CD4-positive, alpha-beta T cell (primary cell): ENCODE measurements around the gene ARPC1A. TPM values are rescaled to one million over a fixed set of nuclear protein-coding genes. Genes with fewer than 3 reads are reported as not detected.

Source experiments
- ATAC-seq: fragments of 200-7000 bp; cut with Tn5 transposase; one replicate; pipeline ENCODE4 v1.10.0; 2022; ENCODE audit warnings: mild to moderate bottlenecking; ENCODE audit not compliant: poor library complexity
- CTCF ChIA-PET: fragments of 350-600 bp; sonication (Branson Sonifier 250); formaldehyde crosslinking; loops from one replicate; lab custom pipeline; 2021; ENCODE audit warnings: antibody characterized with exemption, inconsistent platforms; lab: Charles Lee
- POLR2A ChIA-PET: fragments of 350-600 bp; sonication (Branson Sonifier 250); formaldehyde crosslinking; loops from one replicate; lab custom pipeline; 2021; ENCODE audit warnings: antibody characterized with exemption, inconsistent platforms; lab: Charles Lee
- DNase-seq, 14 experiments: peaks; one replicate each; pipeline ENCODE4 v3.0.0-alpha.2; 2013 to 2020; ENCODE audit warnings: mixed read lengths in 2 of 14
- H3K27ac ChIP-seq, 2 donors: one replicate each; pipeline versions ENCODE4 v1.5.1 to v1.7.0; 2013; ENCODE audit warnings: low read length in 2 of 2, low read depth in 1 of 2, mild to moderate bottlenecking in 1 of 2
- H3K27me3 ChIP-seq, 2 experiments: 1 replicate in 1 of 2; 2 replicates in 1 of 2; pipeline versions ENCODE4 v1.6.1 to v1.7.0; 2013; ENCODE audit warnings: low read length in 2 of 2, control low read depth in 1 of 2, mild to moderate bottlenecking in 1 of 2, moderate library complexity in 1 of 2; ENCODE audit not compliant: insufficient read depth in 2 of 2, control insufficient read depth in 1 of 2
- H3K36me3 ChIP-seq: one replicate; pipeline ENCODE4 v1.6.1; 2013; ENCODE audit warnings: low read length, control low read depth; ENCODE audit not compliant: insufficient read depth
- H3K4me1 ChIP-seq: one replicate; pipeline ENCODE4 v1.6.1; 2013; ENCODE audit warnings: low read length, control low read depth; ENCODE audit not compliant: insufficient read depth
- H3K4me3 ChIP-seq: one replicate; pipeline ENCODE4 v1.5.1; 2013; ENCODE audit warnings: mild to moderate bottlenecking, low read length, moderate library complexity
- H3K9me3 ChIP-seq, 2 experiments: 1 replicate in 1 of 2; 2 replicates in 1 of 2; pipeline versions ENCODE4 v1.6.1 to v1.7.0; 2013; ENCODE audit warnings: low read length in 2 of 2, mild to moderate bottlenecking in 2 of 2, control low read depth in 1 of 2, moderate library complexity in 1 of 2; ENCODE audit not compliant: control insufficient read depth in 1 of 2, insufficient read depth in 1 of 2
- H3K27ac Mint-ChIP-seq: one replicate; pipeline ENCODE4 v1.8.0; 2020; ENCODE audit warnings: mixed read lengths
- H3K27me3 Mint-ChIP-seq: one replicate; pipeline ENCODE4 v1.8.0; 2021; ENCODE audit warnings: mixed read lengths
- H3K36me3 Mint-ChIP-seq: one replicate; pipeline ENCODE4 v1.8.0; 2021; ENCODE audit warnings: low read depth, mixed read lengths
- H3K4me1 Mint-ChIP-seq: one replicate; pipeline ENCODE4 v1.8.0; 2021; ENCODE audit warnings: low read depth, mixed read lengths
- H3K4me3 Mint-ChIP-seq: one replicate; pipeline ENCODE4 v1.8.0; 2020; ENCODE audit warnings: mild to moderate bottlenecking, mixed read lengths
- H3K9me3 Mint-ChIP-seq: one replicate; pipeline ENCODE4 v1.8.0; 2020; ENCODE audit warnings: mixed read lengths
- intact Hi-C, 2 experiments: fragments of 100-400 bp; cut with DNase I in 1 of 2; cut with micrococcal nuclease in 1 of 2; formaldehyde crosslinking; loops; one replicate each; pipeline versions ENCODE4 v1.15.1 to v1.9.0; 2023 to 2025; cut with DNase I, micrococcal nuclease
- total RNA-seq, 174 experiments: library from RNA in 2 of 174; stranded (reverse) in 2 of 174; gene quantifications; one replicate each; pipeline ENCODE4 v1.2.3 and lab custom pipeline; 2021 to 2026
- TF ChIP-seq, protein P1 (sequence below): fragments of 200-600 bp; IDR thresholded peaks from one replicate; pipeline ENCODE4 v1.8.0; 2022; ENCODE audit warnings: antibody characterized with exemption, mild to moderate bottlenecking

ARPC1A gene
- total RNA-seq, 2 experiments from 2014 or later, result 25.3 to 30.4 TPM

DNA sequence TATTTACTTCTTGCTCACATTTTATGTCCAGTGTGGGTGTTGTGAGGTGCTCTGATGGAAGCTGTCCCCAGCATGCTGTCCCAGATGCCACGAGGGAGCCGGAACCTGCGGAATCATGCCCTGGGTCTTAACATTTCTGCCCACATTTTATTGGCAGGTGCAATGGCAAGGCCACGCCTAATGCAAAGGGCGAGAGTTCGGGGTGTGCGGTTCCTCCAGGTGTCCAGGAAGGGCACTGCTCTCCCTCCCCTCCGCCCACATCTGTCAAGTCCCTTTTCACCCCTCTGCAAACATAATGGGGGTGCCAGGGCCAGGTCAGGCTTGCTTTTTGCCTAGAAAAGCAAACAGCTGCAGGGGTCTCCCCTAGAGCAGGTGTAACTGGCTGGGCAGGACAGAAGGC lies 66.3 kb downstream of the ARPC1A start:
- ChIA-PET CTCF (interaction anchor here (1.2 to 1.4 kb wide), 2 partner anchors 26 to 27 kb away, joined by 3 to 4 read pairs; no protein-coding TSS in a partner anchor), POLR2A (interaction anchor here (1.1 to 8.7 kb wide), 10 partner anchors 10 to 166 kb away, joined by 3 to 105 read pairs (median 10); partner anchors contain the start of genes ARPC1B, BUD31, PDAP1 and ZKSCAN5)
- Histone ChIP-seq H3K4me3 (no peak overlapping the region), H3K9me3 (no peaks in the 10 kb centered on the region), H3K27ac (peak overlapping the region; percentile 48 to 72), H3K36me3 (peaks cover 92% of the 10 kb centered on the region), H3K4me1 (peaks cover 28% of the 10 kb centered on the region), H3K27me3 (no peaks in the 10 kb centered on the region)
- intact Hi-C loops, result loop anchor here (2.0 kb wide), 3 partner anchors 15 to 17 kb away; partner anchors contain the start of genes ARPC1B (in 1 of the 2), BUD31 (in 1 of the 2) and PDAP1 (in 1 of the 2)
- Mint-ChIP-seq H3K9me3 (no peaks in the 10 kb centered on the region), H3K4me3 (no peak overlapping the region), H3K36me3 (peaks cover 87% of the 10 kb centered on the region), H3K27me3 (no peaks in the 10 kb centered on the region), H3K27ac (peak overlapping the region; percentile 94), H3K4me1 (peaks cover 19% of the 10 kb centered on the region)
- ATAC-seq (no peak), DNase-seq (no peak)
- TF ChIP-seq, protein P1, sequence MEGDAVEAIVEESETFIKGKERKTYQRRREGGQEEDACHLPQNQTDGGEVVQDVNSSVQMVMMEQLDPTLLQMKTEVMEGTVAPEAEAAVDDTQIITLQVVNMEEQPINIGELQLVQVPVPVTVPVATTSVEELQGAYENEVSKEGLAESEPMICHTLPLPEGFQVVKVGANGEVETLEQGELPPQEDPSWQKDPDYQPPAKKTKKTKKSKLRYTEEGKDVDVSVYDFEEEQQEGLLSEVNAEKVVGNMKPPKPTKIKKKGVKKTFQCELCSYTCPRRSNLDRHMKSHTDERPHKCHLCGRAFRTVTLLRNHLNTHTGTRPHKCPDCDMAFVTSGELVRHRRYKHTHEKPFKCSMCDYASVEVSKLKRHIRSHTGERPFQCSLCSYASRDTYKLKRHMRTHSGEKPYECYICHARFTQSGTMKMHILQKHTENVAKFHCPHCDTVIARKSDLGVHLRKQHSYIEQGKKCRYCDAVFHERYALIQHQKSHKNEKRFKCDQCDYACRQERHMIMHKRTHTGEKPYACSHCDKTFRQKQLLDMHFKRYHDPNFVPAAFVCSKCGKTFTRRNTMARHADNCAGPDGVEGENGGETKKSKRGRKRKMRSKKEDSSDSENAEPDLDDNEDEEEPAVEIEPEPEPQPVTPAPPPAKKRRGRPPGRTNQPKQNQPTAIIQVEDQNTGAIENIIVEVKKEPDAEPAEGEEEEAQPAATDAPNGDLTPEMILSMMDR, result no peak

DNA sequence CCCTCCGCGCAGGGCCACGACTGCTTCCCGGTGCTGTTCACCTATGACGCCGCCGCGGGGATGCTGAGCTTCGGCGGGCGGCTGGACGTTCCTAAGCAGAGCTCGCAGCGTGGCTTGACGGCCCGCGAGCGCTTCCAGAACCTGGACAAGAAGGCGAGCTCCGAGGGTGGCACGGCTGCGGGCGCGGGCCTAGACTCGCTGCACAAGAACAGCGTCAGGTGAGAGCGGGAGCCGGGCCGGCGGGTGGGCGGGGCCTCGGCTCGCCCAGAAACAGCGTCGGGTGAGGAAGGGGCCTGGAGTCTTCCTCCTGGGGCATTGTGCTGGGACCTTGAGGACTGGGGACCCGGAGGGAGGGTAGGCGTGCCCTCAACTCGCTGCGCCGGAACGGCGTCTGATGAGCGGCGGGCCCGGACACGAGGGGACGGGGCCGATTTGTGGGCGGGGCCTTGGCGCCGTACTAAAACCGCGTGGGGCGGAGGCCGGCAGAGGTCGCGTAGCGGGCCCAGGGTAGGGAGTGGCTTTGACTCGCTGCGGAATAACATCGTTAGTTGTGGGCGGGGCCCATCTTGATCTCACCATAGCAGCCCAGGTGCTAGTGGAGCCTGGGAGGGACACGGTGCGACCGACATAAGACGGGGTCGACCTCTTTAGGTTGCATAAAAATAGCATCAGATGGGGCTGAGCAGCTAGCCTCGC lies 67.1 kb downstream of the ARPC1A start:
- Mint-ChIP-seq H3K27ac (peak overlapping the region; percentile 94), H3K27me3 (no peaks in the 10 kb centered on the region), H3K9me3 (no peaks in the 10 kb centered on the region), H3K4me1 (peaks cover 18% of the 10 kb centered on the region), H3K4me3 (peak overlapping the region; percentile 76), H3K36me3 (peaks cover 89% of the 10 kb centered on the region)
- intact Hi-C loops, result loop anchor here (1.0 to 2.0 kb wide), 4 partner anchors 15 to 18 kb away; partner anchors contain the start of genes BUD31 (in 2 of the 2), PDAP1 (in 2 of the 2) and ARPC1B (in 1 of the 2)
- H3K36me3 ChIP-seq, result peaks cover 92% of the 10 kb centered on the region
- H3K9me3 ChIP-seq, result no peaks in the 10 kb centered on the region
- peak overlapping the region; percentile 56 for H3K4me3 ChIP-seq
- no peaks in the 10 kb centered on the region for H3K27me3 ChIP-seq
- ChIA-PET POLR2A (interaction anchor here (0.9 to 8.7 kb wide), 13 partner anchors 11 to 165 kb away, joined by 3 to 105 read pairs (median 8); partner anchors contain the start of genes ARPC1B, BUD31, PDAP1 and ZKSCAN5), CTCF (interaction anchor here (1.2 to 1.4 kb wide), 2 partner anchors 27 to 28 kb away, joined by 3 to 4 read pairs; no protein-coding TSS in a partner anchor)
- peak; percentile 95 for ATAC-seq
- peak overlapping the region; percentile 63 to 72 for H3K27ac ChIP-seq
- peak; percentile 67 to 93 (median 81) for DNase-seq
- TF ChIP-seq, protein P1, result no peak
- H3K4me1 ChIP-seq, result peaks cover 28% of the 10 kb centered on the region

DNA sequence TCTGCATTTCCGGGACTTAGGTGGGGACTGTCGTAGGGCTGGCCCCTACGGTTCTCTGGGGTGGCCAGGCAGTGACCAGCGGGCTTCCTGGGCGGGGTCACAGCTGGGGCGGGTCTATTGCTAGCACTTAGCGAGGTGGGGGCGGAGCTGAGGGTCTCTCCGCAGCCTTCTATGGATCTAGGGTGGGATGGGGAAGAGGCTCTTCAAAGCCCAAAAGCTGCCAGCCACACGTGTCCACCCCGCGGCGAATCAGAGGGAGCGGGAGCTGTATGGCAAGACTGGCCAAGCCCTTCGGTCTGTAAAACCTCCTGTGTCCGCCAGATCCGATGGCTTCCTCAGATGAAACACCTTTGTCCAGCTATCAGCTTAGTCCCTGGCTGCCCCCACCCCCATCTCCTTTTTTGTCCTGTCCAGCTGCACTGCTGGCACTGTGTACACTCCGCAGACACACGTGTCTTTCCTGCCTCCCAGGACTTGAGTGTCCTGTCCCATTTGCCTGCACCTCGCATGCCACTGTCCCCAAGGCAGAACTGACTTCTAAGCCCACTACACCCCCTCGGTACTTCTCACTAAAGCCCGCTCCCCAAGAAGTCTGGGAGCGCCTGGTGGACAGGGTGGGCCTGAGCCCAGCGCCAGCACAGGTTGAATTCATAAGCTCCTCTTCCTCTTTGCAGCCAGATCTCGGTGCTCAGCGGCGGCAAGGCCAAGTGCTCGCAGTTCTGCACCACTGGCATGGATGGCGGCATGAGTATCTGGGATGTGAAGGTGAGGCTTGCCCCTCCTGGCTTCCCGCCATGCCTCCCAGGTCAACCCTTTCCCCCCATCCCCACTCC lies 67.9 kb downstream of the ARPC1A start:
- TF ChIP-seq, protein P1, result no peak
- Mint-ChIP-seq H3K27me3 (no peaks in the 10 kb centered on the region), H3K36me3 (peaks cover 89% of the 10 kb centered on the region), H3K4me1 (peaks cover 20% of the 10 kb centered on the region), H3K9me3 (no peaks in the 10 kb centered on the region), H3K4me3 (peak overlapping the region; percentile 76), H3K27ac (peak overlapping the region; percentile 94)
- Histone ChIP-seq H3K9me3 (no peaks in the 10 kb centered on the region), H3K4me3 (peak overlapping the region; percentile 56), H3K4me1 (peaks cover 29% of the 10 kb centered on the region), H3K36me3 (peaks cover 91% of the 10 kb centered on the region), H3K27me3 (no peaks in the 10 kb centered on the region), H3K27ac (peak overlapping the region; percentile 63 to 72)
- intact Hi-C loops, result loop anchor here (1.0 to 2.0 kb wide), 4 partner anchors 15 to 19 kb away; partner anchors contain the start of genes BUD31 (in 2 of the 2), PDAP1 (in 2 of the 2) and ARPC1B (in 1 of the 2)
- no peak for DNase-seq
- ChIA-PET CTCF (interaction anchor here (1.2 to 1.4 kb wide), 2 partner anchors 28 to 29 kb away, joined by 3 to 4 read pairs; no protein-coding TSS in a partner anchor), POLR2A (interaction anchor here (0.9 to 8.7 kb wide), 15 partner anchors 10 to 165 kb away, joined by 3 to 105 read pairs (median 7); partner anchors contain the start of genes ARPC1B, BUD31, PDAP1 and ZKSCAN5)
- ATAC-seq, result no peak
